Lung (tissue), 12 donors: ENCODE data around the gene THRAP3. TPM values are rescaled to one million over a fixed set of nuclear protein-coding genes. Genes with fewer than 3 reads are reported as not detected.
A peak's percentile ranks its signal among the peaks of the same experiment; 100 is the strongest.

ENCODE experiments used
- ATAC-seq: fragments of 200-7000 bp; cut with Tn5 transposase; one replicate; pipeline ENCODE4 v1.9.1; 2020; ENCODE audit warnings: moderate number of reproducible peaks; ENCODE audit not compliant: insufficient read depth, low FRiP score
- DNase-seq, 3 donors: peaks; one replicate each; pipeline ENCODE4 v3.0.0-alpha.2; 2013 to 2017
- H3K27ac ChIP-seq, 2 donors: one replicate each; pipeline ENCODE4 v1.5.1; 2013; ENCODE audit warnings: mild to moderate bottlenecking in 2 of 2, moderate library complexity in 2 of 2, control low read depth in 1 of 2, inconsistent platforms in 1 of 2, low read depth in 1 of 2, low read length in 1 of 2
- H3K27me3 ChIP-seq, 3 donors: one replicate each; pipeline ENCODE4 v1.5.1; 2013; ENCODE audit warnings: low read length in 2 of 3; ENCODE audit not compliant: control insufficient read depth in 3 of 3, insufficient read depth in 3 of 3
- H3K36me3 ChIP-seq, 4 donors: one replicate each; pipeline ENCODE4 v1.5.1; 2013; ENCODE audit warnings: low read length in 4 of 4, mild to moderate bottlenecking in 1 of 4, moderate library complexity in 1 of 4; ENCODE audit not compliant: control insufficient read depth in 4 of 4, insufficient read depth in 4 of 4
- H3K4me1 ChIP-seq, 5 donors: one replicate each; pipeline ENCODE4 v1.5.1; 2013; ENCODE audit warnings: low read length in 5 of 5, mild to moderate bottlenecking in 2 of 5, moderate library complexity in 1 of 5; ENCODE audit not compliant: control insufficient read depth in 5 of 5, insufficient read depth in 5 of 5
- H3K4me3 ChIP-seq: one replicate; pipeline ENCODE4 v1.5.1; 2013; ENCODE audit warnings: mild to moderate bottlenecking, control low read depth, moderate library complexity
- H3K9ac ChIP-seq, 2 donors: one replicate each; pipeline ENCODE4 v1.5.1; 2013; ENCODE audit warnings: low read length in 2 of 2, control low read depth in 1 of 2; ENCODE audit not compliant: insufficient read depth in 1 of 2
- H3K9me3 ChIP-seq, 4 donors: one replicate each; pipeline ENCODE4 v1.5.1; 2013; ENCODE audit warnings: low read length in 3 of 4, mild to moderate bottlenecking in 1 of 4, moderate library complexity in 1 of 4; ENCODE audit not compliant: control insufficient read depth in 4 of 4, insufficient read depth in 3 of 4
- WGBS, 2 donors: extraction: QIAGEN DNeasy Blood & Tissue Kit; methylation state at CpG; one replicate each; pipeline ENCODE4 v1.1.7; 2013; 5-methylcytosine and 5-hydroxymethylcytosine counted together
- polyA plus RNA-seq, 2 donors: library from polyadenylated mRNA; stranded (reverse); fragments of 200-250 nt; gene quantifications; one replicate each; pipeline ENCODE4 v1.2.1, GENCODE V29; 2013
- total RNA-seq, 2 donors: library from RNA; depleted of rRNA in 1 of 2; stranded (reverse); fragments of >200 nt in 1 of 2; gene quantifications; one replicate each; pipeline ENCODE4 v1.2.1, GENCODE V29; 2014 to 2021
- TF ChIP-seq, protein P1 (sequence below): IDR thresholded peaks from 2 replicates; pipeline ENCODE4 v1.5.1; 2012; ENCODE audit warnings: mild to moderate bottlenecking; ENCODE audit errors: control extremely low read depth, extremely low read depth
- donor health status: control.
- donor health status: control.
- donor health status: Bipolar disorder and iron deficiency.
- donor health status: healthy.
- donor health status: DM: yes; HTN: yes; CAD: no.

THRAP3 gene
- total and polyA plus RNA-seq, 4 donors: 25.1 to 92.9 (median 67.3) TPM

DNA sequence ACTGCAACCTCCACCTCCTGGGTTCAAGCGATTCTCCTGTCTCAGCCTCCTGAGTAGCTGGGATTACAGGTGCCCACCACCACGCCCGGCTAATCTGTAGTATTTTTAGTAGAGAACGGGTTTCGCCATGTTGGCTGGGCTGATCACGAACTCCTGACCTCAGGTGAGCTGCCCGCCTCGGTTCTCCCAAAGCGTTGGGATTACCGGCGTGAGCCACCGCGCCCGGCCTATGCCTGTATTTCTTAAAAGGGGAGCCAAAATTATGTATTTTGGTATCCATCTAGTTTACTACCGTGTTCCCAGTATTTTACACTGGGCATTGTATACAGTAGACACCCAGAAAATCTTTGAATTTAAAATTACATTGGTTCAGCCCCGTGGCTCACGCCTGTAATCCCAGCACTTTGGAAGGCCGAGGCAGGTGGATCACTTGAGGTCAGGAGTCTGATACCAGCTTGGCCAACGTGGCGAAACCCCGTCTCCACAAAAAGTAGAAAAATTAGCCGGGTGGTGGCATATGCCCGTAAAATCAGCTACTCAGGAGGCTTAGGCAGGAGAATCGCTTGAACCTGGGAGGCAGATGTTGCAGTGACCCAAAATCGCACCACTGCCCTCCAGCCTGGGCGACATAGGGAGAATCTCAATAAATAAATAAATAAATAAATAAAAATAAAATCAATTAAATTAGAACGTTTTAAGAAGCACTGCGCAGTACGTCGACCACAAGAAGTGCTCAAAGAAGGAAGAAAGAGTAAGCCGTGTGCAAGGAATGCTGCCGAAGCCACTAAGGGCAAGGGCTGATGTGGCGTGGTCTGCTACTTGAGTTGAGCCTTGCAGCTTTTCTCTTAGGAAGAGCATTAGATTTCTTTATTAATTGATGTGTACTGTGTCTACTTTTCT is 1.5 kb upstream of the THRAP3 start:
- peaks cover 0 to 26% (median 7%) of the 10 kb centered on the region in 5 donors for H3K4me1 ChIP-seq
- H3K9ac ChIP-seq: peak overlapping the region; percentile 96 to 99
- H3K27ac ChIP-seq: peak overlapping the region; percentile 96
- H3K4me3 ChIP-seq: no peak overlapping the region
- DNase-seq (no peak), ATAC-seq (no peak)
- no peaks in the 10 kb centered on the region for H3K9me3 ChIP-seq
- H3K27me3 ChIP-seq: no peaks in the 10 kb centered on the region
- H3K36me3 ChIP-seq: peaks cover under 1 to 8% (median 2%) of the 10 kb centered on the region in 4 donors
- WGBS, 2 donors: 82% methylated on average over 33 of the region's 33 CpGs
- TF ChIP-seq, protein P1, sequence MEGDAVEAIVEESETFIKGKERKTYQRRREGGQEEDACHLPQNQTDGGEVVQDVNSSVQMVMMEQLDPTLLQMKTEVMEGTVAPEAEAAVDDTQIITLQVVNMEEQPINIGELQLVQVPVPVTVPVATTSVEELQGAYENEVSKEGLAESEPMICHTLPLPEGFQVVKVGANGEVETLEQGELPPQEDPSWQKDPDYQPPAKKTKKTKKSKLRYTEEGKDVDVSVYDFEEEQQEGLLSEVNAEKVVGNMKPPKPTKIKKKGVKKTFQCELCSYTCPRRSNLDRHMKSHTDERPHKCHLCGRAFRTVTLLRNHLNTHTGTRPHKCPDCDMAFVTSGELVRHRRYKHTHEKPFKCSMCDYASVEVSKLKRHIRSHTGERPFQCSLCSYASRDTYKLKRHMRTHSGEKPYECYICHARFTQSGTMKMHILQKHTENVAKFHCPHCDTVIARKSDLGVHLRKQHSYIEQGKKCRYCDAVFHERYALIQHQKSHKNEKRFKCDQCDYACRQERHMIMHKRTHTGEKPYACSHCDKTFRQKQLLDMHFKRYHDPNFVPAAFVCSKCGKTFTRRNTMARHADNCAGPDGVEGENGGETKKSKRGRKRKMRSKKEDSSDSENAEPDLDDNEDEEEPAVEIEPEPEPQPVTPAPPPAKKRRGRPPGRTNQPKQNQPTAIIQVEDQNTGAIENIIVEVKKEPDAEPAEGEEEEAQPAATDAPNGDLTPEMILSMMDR: no peak

DNA sequence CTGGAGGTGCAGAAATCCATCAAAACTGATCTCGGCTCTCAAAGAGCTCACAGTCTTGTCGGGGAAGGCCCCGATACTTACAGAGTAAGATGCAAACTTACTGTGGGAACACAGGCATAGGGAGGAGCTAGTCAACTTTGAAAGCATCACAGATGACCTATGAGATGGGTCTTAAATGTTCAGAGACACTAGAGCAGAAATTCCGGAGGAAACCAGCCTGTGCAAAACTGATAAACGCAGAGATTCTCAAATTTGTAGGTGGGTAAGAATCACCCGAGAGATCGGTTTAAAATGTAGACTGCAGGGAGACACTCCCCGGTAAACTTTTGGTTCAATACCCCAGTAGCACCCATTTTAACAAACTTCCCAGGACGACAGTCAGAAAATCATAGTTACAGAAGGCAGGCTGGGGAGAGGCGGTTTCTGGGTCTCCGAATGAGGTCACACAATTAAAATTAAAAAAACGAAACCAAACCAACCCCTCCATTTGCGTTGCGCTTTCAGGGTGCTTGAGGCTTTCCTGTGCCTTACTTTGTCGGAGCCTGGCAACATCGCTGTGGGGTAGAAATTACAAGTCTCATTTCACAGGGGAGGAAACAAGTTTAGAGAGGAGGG is 755 bp upstream of the THRAP3 start:
- ATAC-seq: no peak
- Histone ChIP-seq H3K4me3 (peak overlapping the region; percentile 37), H3K27me3 (no peaks in the 10 kb centered on the region), H3K36me3 (peaks cover 2 to 9% (median 3%) of the 10 kb centered on the region in 4 donors), H3K9me3 (no peaks in the 10 kb centered on the region), H3K4me1 (peaks cover 0 to 26% (median 7%) of the 10 kb centered on the region in 5 donors), H3K27ac (peak overlapping the region; percentile 96), H3K9ac (peak overlapping the region; percentile 96 to 99)
- peak in 2 of 3 donors; percentile 85 to 86 for DNase-seq
- TF ChIP-seq, protein P1: no peak
- 1% methylated on average over 16 of the region's 16 CpGs for WGBS, 2 donors

DNA sequence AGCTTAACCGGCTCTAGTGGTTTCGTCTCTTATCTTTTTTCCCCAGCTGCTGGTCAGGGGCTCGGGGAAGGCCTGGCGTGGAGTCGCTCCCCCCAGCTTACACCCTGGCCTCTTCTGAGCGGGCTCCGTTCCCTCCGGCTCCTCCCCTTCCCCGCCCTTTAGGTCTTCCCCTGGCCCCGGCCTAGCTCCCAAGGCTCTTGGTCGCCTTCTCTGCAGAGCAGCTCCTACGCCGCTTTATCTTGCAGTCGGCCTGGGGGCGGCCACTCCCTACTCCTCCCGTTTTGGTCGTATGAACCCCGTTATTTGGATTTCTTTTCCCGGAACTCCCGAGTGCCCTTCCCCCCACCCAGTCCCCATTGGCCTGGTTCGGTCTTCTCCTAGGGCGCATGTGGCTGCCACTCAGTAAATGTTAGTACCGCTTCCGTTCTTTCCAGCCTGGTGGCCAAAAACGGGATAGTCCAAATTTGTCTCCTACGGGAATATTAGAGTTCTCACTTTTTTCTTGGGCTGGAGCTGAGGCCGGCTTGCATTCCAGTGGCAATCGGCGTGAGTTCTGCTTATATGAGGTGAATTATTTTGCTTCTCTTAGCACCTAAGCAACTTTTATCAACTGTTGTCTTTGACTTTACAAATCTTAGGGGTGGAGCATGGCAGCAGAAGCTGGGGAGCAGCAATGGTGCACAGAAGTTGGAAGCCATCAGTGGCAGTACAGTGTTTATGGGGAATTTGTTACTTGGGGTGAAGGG is 467 bp downstream of the THRAP3 start:
- TF ChIP-seq, protein P1: no peak
- Histone ChIP-seq H3K4me1 (peaks cover 0 to 26% (median 7%) of the 10 kb centered on the region in 5 donors), H3K9me3 (no peaks in the 10 kb centered on the region), H3K4me3 (peak overlapping the region; percentile 73), H3K36me3 (peaks cover 2 to 9% (median 3%) of the 10 kb centered on the region in 4 donors), H3K27me3 (no peaks in the 10 kb centered on the region), H3K27ac (peak overlapping the region; percentile 92 to 95), H3K9ac (peak overlapping the region; percentile 66 to 95)
- peak; percentile 79 to 89 (median 83) for DNase-seq
- WGBS, 2 donors: 0 to 1% methylated on average over 29 of the region's 29 CpGs
- peak; percentile 69 for ATAC-seq
